HFFc6 (cell line): ENCODE results near the gene NACAD. TPM values are rescaled to one million over a fixed set of nuclear protein-coding genes. Genes with fewer than 3 reads are reported as not detected.
"Not testable (repeated sequence)": the region's sequence is repeated elsewhere in the genome, so short reads cannot be mapped to it uniquely, and the experiment has no call there.

Source experiments
- DNase-seq: peaks from one replicate; pipeline ENCODE4 v3.0.0-alpha.2; 2018
- H3K27ac Mint-ChIP-seq: 2 replicates; pipeline ENCODE4 v1.8.0; 2020; ENCODE audit warnings: mild to moderate bottlenecking, mixed read lengths
- H3K27me3 Mint-ChIP-seq: 2 replicates; pipeline ENCODE4 v1.8.0; 2021; ENCODE audit warnings: mild to moderate bottlenecking, moderate library complexity, mixed read lengths; ENCODE audit not compliant: insufficient read depth
- H3K36me3 Mint-ChIP-seq: 2 replicates; pipeline ENCODE4 v1.8.0; 2021; ENCODE audit warnings: low read depth, mixed read lengths
- H3K4me1 Mint-ChIP-seq: 2 replicates; pipeline ENCODE4 v1.8.0; 2020; ENCODE audit warnings: low read depth, mixed read lengths
- H3K4me3 Mint-ChIP-seq: 2 replicates; pipeline ENCODE4 v1.8.0; 2020; ENCODE audit warnings: mild to moderate bottlenecking, moderate library complexity, mixed read lengths
- H3K9me3 Mint-ChIP-seq: 2 replicates; pipeline ENCODE4 v1.8.0; 2020; ENCODE audit warnings: mild to moderate bottlenecking, mixed read lengths
- CTCF ChIP-seq: fragments of 200-600 bp; sonication (generic); IDR thresholded peaks from 2 replicates; pipeline ENCODE4 v1.5.0; 2021; ENCODE audit warnings: antibody characterized with exemption, mild to moderate bottlenecking
- total RNA-seq, 6 experiments: library from RNA; stranded (reverse); fragmentation: NEBNext Ultra II Directional; extraction: Animal tissue kit (Norgen Biotek cat#: 25700); gene quantifications; 2 replicates in 1 of 6; 3 replicates in 5 of 6; pipeline ENCODE4 v1.2.3, GENCODE V29; 2021

The NACAD gene
- total RNA-seq, 6 experiments from 2014 or later = 5.5 to 10.5 (median 9.6) TPM

GRCh38 chr7:45119550-45119949 lies 30.8 kb upstream of the NACAD start:
- H3K27ac Mint-ChIP-seq = no peak overlapping the region
- no peak overlapping the region for H3K4me3 Mint-ChIP-seq
- H3K27me3 Mint-ChIP-seq = peaks cover 18% of the 10 kb centered on the region
- no peaks in the 10 kb centered on the region for H3K36me3 Mint-ChIP-seq
- no peak for TF ChIP-seq CTCF
- H3K9me3 Mint-ChIP-seq = no peaks in the 10 kb centered on the region
- DNase-seq = no peak
- H3K4me1 Mint-ChIP-seq = no peaks in the 10 kb centered on the region

GRCh38 chr7:45118889-45119331 lies 30.1 kb upstream of the NACAD start:
- no peak overlapping the region for H3K27ac Mint-ChIP-seq
- no peaks in the 10 kb centered on the region for H3K36me3 Mint-ChIP-seq
- peaks cover 19% of the 10 kb centered on the region for H3K27me3 Mint-ChIP-seq
- no peaks in the 10 kb centered on the region for H3K9me3 Mint-ChIP-seq
- H3K4me3 Mint-ChIP-seq = no peak overlapping the region
- no peak for TF ChIP-seq CTCF
- no peak for DNase-seq
- no peaks in the 10 kb centered on the region for H3K4me1 Mint-ChIP-seq

GRCh38 chr7:45118292-45118691 lies 29.5 kb upstream of the NACAD start:
- no peak for DNase-seq
- H3K9me3 Mint-ChIP-seq = no peaks in the 10 kb centered on the region
- no peak overlapping the region for H3K27ac Mint-ChIP-seq
- no peaks in the 10 kb centered on the region for H3K36me3 Mint-ChIP-seq
- TF ChIP-seq CTCF = no peak
- H3K4me3 Mint-ChIP-seq = no peak overlapping the region
- H3K27me3 Mint-ChIP-seq = peaks cover 19% of the 10 kb centered on the region
- H3K4me1 Mint-ChIP-seq = no peaks in the 10 kb centered on the region

- no peaks in the 10 kb centered on the region for H3K36me3 Mint-ChIP-seq
- no peak overlapping the region for H3K27ac Mint-ChIP-seq
- peaks cover 19% of the 10 kb centered on the region for H3K27me3 Mint-ChIP-seq
- H3K4me3 Mint-ChIP-seq = no peak overlapping the region
- no peaks in the 10 kb centered on the region for H3K9me3 Mint-ChIP-seq
- peaks cover 6% of the 10 kb centered on the region for H3K4me1 Mint-ChIP-seq
- DNase-seq = no peak
- no peak for TF ChIP-seq CTCF
These were observed 28.8 kb upstream of the NACAD start for GRCh38 chr7:45117582-45117981.

- peaks cover 15% of the 10 kb centered on the region for H3K4me1 Mint-ChIP-seq
- H3K27me3 Mint-ChIP-seq = peaks cover 19% of the 10 kb centered on the region
- H3K9me3 Mint-ChIP-seq = no peaks in the 10 kb centered on the region
- H3K27ac Mint-ChIP-seq = no peak overlapping the region
- no peak for DNase-seq
- TF ChIP-seq CTCF = no peak
- no peaks in the 10 kb centered on the region for H3K36me3 Mint-ChIP-seq
- no peak overlapping the region for H3K4me3 Mint-ChIP-seq
These were observed 27.3 kb upstream of the NACAD start for GRCh38 chr7:45116048-45116447.

GRCh38 chr7:45114926-45115325 lies 26.2 kb upstream of the NACAD start:
- no peak for TF ChIP-seq CTCF
- DNase-seq = no peak
- H3K4me1 Mint-ChIP-seq = peaks cover 20% of the 10 kb centered on the region
- no peak overlapping the region for H3K4me3 Mint-ChIP-seq
- H3K27me3 Mint-ChIP-seq = peaks cover 18% of the 10 kb centered on the region
- H3K36me3 Mint-ChIP-seq = peaks cover 7% of the 10 kb centered on the region; the same call in 1 of the 2 replicates
- no peaks in the 10 kb centered on the region for H3K9me3 Mint-ChIP-seq
- H3K27ac Mint-ChIP-seq = no peak overlapping the region

GRCh38 chr7:45114257-45114656 lies 25.5 kb upstream of the NACAD start:
- H3K4me3 Mint-ChIP-seq, H3K9me3 Mint-ChIP-seq, H3K36me3 Mint-ChIP-seq, H3K27ac Mint-ChIP-seq, DNase-seq: not testable (repeated sequence)
- peaks cover 22% of the 10 kb centered on the region for H3K4me1 Mint-ChIP-seq
- peaks cover 15% of the 10 kb centered on the region for H3K27me3 Mint-ChIP-seq
